ENCODE results near the gene CCDC195.
A peak's percentile ranks its signal among the peaks of the same experiment; 100 is the strongest.

Gene CCDC195, protein sequence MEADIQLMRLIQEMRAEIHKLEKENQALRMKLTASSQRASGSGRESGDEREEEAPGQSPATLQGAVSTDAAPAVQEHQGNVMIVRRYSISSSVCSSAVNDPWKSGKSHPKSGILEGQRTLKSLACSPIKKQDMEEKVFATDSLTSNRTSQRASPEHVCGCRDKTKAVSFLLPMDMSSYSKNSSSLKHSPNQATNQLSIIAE

GRCh38 chr2:224716201-224716600 is at the start of gene CCDC195:
Gene CCDC195 (minus strand): TSS chr2:224716365. CDS start chr2:224716365, 0 bp downstream.
- no peak for DNase-seq

DNA sequence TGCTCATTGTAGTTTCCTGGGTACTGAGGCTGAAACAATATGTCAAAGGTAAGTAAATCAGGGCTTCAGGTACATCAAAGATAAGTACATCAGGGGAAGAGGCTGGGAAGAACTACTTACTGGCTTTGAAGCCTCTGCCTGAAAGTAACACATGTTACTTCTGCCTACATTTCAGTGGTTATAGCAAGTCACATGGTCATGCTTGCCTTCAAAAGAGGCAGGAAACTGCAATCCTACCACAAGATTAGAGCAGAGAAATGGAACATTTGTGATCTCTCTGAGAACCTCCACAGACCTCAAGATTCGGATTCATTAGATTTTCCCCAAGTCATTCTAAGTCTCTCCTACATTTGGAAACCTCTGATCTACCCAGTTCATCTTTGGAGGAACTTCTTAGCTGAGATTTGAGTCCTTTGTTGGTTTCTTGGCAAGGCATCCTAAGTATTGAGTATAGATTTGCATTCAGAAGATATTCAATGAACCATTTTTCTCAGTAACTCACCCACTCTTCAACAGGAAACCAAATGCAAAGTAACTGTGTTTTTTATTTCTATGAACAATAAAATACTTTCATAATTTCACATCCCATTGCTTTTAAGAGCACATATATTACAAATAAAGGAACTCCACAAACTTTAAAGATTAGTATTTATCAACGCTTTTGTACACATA is 48.5 kb upstream of the CCDC195 start:
- DNase-seq, result no peak

- no peak for DNase-seq
These were observed 41.9 kb upstream of the CCDC195 start for GRCh38 chr2:224757934-224758548.

DNA sequence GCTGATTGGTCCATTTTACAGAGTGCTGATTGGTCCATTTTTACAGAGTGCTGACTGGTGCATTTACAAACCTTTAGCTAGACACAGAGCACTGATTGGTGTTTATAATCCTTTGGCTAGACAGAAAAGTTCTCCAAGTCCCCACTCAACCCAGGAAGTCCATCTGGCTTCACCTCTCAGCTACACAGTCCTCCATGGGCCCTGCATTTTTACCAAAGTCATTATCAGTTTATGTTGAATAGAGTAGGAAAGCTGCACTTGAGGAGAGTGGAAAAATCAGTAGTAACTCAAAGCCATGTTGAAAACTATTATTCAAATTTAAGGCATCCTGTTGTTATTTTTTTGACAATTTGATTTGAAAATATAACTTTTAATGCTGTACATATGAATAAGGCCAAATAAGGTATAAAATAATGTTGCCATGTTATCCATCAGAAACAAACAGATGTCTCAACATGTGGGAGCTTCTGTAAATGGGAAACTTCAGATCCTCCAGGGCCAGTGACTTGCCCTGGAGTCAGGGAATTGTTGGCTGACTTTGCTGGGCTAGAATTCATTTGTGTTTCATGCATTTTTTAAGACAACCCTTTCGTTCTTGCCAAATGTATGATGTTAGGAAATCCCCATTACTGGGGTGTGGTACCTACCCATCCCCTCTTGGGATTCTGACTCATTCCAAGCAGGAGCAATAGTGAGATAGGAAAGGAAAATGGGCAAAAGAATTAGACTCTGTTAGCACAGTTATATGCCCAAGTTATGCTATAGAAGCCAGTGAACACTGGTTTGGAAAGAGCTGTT is 37.8 kb upstream of the CCDC195 start:
- DNase-seq, result no peak

GRCh38 chr2:224751996-224752698 is 36.0 kb upstream of the CCDC195 start:
- no peak for DNase-seq

- peak in 1 of 2 experiments; percentile 3 for DNase-seq
These were observed 33.0 kb upstream of the CCDC195 start for GRCh38 chr2:224749136-224749535.

DNA sequence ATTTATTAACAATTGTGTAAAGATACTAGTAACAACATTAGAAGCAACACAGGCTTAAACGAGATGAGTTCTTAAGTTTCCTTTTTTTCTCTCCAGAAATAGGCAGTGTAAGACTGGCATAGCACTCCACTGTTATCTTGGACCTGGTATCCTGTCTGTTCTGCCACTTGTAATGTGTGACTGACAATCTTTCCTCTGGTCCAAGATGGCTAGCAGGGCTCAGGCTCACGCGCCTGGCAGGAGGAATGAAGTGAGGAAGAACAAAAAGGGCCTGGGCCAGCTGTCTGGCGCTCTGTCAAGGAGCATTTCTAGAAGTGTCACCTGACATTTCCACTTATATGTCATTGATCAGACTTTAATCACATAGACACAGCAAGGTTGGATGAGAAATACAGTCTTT is 31.6 kb upstream of the CCDC195 start:
- DNase-seq, result no peak

- no peak for DNase-seq
These were observed 20.1 kb upstream of the CCDC195 start for GRCh38 chr2:224736227-224736626.

- DNase-seq, result no peak
These were observed 18.8 kb upstream of the CCDC195 start for GRCh38 chr2:224734949-224735348.

GRCh38 chr2:224731665-224732064 is 15.5 kb upstream of the CCDC195 start:
- no peak for DNase-seq

DNA sequence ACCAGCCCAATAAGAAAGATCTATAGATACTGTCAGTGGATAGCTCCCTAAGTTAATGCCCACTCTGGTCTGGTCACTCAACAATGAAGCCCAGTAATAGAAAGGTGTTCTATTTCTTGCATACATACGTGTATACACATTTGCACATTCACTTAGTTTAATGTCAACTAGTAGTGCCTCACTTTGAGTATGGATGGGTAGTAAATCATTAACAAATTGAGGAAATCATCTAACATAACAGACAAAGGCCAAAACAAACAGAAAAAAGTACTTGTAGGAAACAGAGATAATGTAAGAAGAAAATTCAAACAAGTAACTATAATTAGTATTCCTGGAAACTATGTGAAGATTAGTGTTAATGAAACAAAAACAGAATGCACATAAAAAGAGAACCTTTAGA is 13.3 kb upstream of the CCDC195 start:
- no peak for DNase-seq

- DNase-seq, result no peak
These were observed 8.2 kb upstream of the CCDC195 start for GRCh38 chr2:224724331-224724730.

- no peak for DNase-seq
These were observed 7.5 kb upstream of the CCDC195 start for GRCh38 chr2:224723586-224724217.

DNA sequence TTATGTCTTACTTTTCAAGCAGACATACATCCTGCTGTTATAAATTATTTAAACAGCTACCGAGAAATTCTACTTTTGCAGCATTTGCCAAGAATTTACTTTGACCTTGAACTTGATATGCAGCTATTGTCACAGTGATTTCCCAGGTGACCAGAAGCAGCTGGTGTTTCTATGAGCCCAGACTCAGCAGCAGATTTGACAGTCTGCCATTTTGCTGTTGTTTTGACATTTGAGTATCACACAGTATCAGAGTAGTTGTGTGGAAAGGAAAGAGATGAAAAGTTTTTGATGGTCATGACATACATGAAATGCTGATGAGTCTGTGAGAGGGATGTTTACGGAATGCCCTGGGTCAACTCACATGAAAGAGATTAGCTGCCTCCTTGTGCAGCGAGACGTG is 6.6 kb upstream of the CCDC195 start:
- no peak for DNase-seq

DNA sequence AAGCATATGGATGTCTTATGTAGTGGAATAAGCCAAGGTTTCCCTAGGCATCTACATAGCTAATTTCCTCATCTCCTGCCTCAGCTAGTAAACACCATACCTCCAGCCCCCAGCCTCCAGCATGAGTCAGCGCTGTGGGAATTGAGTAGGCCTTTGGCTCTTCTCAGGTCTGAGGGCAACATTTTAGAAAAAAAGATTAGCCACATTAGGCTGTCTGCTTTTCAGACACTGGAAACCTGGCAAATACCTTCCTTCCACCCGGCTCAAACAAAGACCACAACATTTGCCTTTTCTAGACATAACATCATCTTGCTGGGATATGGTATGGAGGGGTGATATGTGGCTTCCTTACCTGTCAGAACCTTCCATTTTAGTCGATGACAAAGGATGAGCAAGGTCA is 6.1 kb upstream of the CCDC195 start:
- no peak for DNase-seq

GRCh38 chr2:224716921-224717320 is 756 bp upstream of the CCDC195 start:
- no peak for DNase-seq

DNA sequence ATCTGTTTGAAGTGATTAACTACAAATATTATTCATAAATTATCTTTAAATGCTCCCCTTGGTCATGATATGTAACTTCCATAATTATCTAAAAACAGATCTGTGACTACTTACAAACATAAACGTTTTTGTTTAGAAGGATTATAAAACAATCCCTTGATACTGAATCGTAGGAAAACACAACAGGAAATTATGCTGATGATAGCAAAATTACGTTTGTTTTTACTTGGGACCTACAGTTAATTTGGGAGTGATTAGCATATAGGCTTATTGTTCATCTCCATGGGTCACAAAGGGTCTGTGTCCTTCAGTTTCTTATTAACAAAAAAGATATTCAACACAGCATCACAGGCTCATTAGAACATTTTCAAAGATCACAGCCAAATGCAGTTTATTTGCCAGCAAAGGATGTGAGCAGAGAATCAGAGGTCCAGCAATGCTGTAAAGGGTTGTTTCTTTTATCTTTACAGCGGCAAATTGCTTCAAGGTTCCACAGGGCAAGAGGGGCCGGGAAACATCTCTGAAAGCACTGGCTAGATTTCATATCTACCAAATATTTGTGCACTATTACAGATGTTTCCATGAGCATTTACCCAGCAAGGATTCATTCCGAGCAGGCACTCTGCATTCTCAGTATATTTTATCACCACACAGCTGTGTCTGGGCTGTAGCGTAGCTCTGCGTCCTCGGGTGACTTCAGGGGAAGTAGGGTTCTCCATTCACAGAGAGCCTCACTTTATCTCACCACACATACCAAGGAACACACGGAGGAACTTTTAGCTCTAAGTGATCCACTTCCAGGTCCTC is 4.1 kb downstream of the CCDC195 start:
- DNase-seq, result no peak

- no peak for DNase-seq
These were observed 4.8 kb downstream of the CCDC195 start for GRCh38 chr2:224711381-224711780.

- DNase-seq, result no peak
These were observed 6.9 kb downstream of the CCDC195 start for GRCh38 chr2:224709301-224709700.

GRCh38 chr2:224694502-224694901 is 21.7 kb downstream of the CCDC195 start:
- no peak for DNase-seq

DNA sequence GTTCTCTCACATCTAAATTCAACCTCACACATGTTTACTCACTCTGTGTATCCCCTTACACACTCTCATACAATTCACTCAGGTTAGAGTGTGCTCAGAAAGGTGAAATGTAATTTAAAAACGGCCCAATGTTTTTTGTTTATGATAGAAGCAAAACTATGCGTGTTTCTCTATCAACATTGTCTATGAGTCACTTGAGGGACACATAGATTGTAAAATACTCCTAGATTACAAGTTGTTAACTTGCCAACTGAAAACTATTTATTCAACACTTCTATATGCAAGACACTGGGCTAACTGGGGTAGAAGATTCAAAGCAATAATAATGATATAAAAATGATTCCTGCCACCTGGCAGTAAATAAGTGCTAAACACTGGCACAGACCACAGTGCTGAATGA is 24.6 kb downstream of the CCDC195 start:
- DNase-seq, result no peak

DNA sequence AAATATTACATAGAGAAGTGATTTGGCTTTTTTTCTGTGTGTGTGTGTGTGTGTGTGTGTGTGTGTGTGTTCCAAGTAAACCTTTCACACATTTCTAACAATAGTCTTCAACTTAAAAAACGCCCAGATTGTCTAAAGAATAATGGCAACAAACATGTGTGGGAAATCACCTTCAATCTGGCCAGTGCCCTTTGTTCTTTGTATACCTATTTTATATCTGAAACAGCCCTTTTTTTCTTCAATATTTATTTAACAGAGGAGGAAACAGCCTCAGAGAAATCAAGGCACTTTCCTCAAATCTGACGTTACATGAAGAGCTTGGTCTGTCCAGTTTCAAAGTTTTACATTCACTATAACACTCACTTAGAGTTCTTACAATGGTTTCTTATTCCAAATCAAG is 25.3 kb downstream of the CCDC195 start:
- no peak for DNase-seq
